ENCODE results near the gene TIE1.

DNA sequence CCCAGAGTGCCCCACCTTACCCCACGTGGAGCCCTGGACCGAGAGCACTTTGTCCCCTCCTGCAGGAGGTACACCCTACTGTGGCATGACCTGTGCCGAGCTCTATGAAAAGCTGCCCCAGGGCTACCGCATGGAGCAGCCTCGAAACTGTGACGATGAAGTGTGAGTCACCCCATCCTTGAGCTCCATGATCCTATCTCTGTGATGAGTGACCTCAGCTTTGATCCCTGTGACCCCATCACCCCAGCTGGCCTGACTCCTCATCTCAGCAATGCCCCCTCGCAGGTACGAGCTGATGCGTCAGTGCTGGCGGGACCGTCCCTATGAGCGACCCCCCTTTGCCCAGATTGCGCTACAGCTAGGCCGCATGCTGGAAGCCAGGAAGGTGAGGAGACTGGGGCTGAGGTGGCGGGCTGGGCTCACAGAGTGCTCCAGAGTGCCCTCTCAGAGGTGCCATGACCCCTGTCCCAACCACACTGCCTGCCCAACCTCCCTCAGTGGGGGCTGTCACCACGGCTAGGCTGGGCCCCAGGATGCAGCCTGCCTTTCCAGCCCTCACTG is 20.6 kb downstream of the TIE1 start:
- TF ChIP-seq, protein P1, sequence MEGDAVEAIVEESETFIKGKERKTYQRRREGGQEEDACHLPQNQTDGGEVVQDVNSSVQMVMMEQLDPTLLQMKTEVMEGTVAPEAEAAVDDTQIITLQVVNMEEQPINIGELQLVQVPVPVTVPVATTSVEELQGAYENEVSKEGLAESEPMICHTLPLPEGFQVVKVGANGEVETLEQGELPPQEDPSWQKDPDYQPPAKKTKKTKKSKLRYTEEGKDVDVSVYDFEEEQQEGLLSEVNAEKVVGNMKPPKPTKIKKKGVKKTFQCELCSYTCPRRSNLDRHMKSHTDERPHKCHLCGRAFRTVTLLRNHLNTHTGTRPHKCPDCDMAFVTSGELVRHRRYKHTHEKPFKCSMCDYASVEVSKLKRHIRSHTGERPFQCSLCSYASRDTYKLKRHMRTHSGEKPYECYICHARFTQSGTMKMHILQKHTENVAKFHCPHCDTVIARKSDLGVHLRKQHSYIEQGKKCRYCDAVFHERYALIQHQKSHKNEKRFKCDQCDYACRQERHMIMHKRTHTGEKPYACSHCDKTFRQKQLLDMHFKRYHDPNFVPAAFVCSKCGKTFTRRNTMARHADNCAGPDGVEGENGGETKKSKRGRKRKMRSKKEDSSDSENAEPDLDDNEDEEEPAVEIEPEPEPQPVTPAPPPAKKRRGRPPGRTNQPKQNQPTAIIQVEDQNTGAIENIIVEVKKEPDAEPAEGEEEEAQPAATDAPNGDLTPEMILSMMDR (conservative IDR thresholded peaks at IDR 0.05; ENCODE audit: low read depth, low read length), result no peak
- TF ChIP-seq EZH2 (IDR thresholded peaks at IDR 0.05; ENCODE audit: borderline replicate concordance, low read depth, low read length, poor library complexity, severe bottlenecking), result no peak
